ENCODE measurements around the gene TWSG1.

TWSG1 gene

GRCh38 chr18:9379118-9379517 lies 44.5 kb downstream of the TWSG1 start:
- no peak overlapping the region for H3K4me3 ChIP-seq (replicated peaks; ENCODE audit: low read depth, low read length)
- no peak for TF ChIP-seq CTCF (IDR thresholded peaks at IDR 0.05; ENCODE audit: low read depth, low read length, missing control alignments)
- no peak for DNase-seq (ENCODE audit: extremely low read depth, low read depth)

GRCh38 chr18:9380101-9380500 lies 45.5 kb downstream of the TWSG1 start:
- peak; percentile 42 for DNase-seq (ENCODE audit: extremely low read depth, low read depth)
- H3K4me3 ChIP-seq (replicated peaks; ENCODE audit: low read depth, low read length), result no peak overlapping the region
- TF ChIP-seq CTCF (IDR thresholded peaks at IDR 0.05; ENCODE audit: low read depth, low read length, missing control alignments), result no peak

- peak; percentile 2 for DNase-seq (ENCODE audit: extremely low read depth, low read depth)
- H3K4me3 ChIP-seq (replicated peaks; ENCODE audit: low read depth, low read length), result no peak overlapping the region
- TF ChIP-seq CTCF (IDR thresholded peaks at IDR 0.05; ENCODE audit: low read depth, low read length, missing control alignments), result no peak
These were observed 46.2 kb downstream of the TWSG1 start for GRCh38 chr18:9380621-9381395.

GRCh38 chr18:9386879-9387278 lies 52.3 kb downstream of the TWSG1 start:
- H3K4me3 ChIP-seq (replicated peaks; ENCODE audit: low read depth, low read length), result no peak overlapping the region
- no peak for DNase-seq (ENCODE audit: extremely low read depth, low read depth)
- TF ChIP-seq CTCF (IDR thresholded peaks at IDR 0.05; ENCODE audit: low read depth, low read length, missing control alignments), result no peak

- DNase-seq (ENCODE audit: extremely low read depth, low read depth), result no peak
- H3K4me3 ChIP-seq (replicated peaks; ENCODE audit: low read depth, low read length), result no peak overlapping the region
- no peak for TF ChIP-seq CTCF (IDR thresholded peaks at IDR 0.05; ENCODE audit: low read depth, low read length, missing control alignments)
These were observed 53.3 kb downstream of the TWSG1 start for GRCh38 chr18:9387891-9388290.

- no peak for DNase-seq (ENCODE audit: extremely low read depth, low read depth)
These were observed 55.1 kb downstream of the TWSG1 start for GRCh38 chr18:9389706-9390105.

More at GRCh38 chr18:9389706-9390105, 55.1 kb downstream of the TWSG1 start:
- TF ChIP-seq CTCF (IDR thresholded peaks at IDR 0.05; ENCODE audit: low read depth, low read length, missing control alignments), result no peak
- no peak overlapping the region for H3K4me3 ChIP-seq (replicated peaks; ENCODE audit: low read depth, low read length)

Measured in HFF-Myc (cell line).